Esophagus muscularis mucosa (tissue), 4 donors: ENCODE results near the gene POLR2H. TPM values are rescaled to one million over a fixed set of nuclear protein-coding genes. Genes with fewer than 3 reads are reported as not detected.

Experiments used
- DNase-seq: peaks from one replicate; pipeline ENCODE4 v3.0.0-alpha.2; 2017; ENCODE audit errors: extremely low spot score
- H3K27ac ChIP-seq, 4 donors: fragments of 200-600 bp; sonication (generic); replicated peaks in 1 of 4; 1 replicate in 3 of 4; 2 replicates in 1 of 4; pipeline ENCODE4 v1.5.1; 2016 to 2019; ENCODE audit warnings: mild to moderate bottlenecking in 1 of 4
- H3K27me3 ChIP-seq, 4 donors: fragments of 200-600 bp; sonication (generic); one replicate each; pipeline versions ENCODE4 v1.5.1 to v1.6.0; 2016 to 2019
- H3K36me3 ChIP-seq, 4 donors: fragments of 200-600 bp; sonication (generic); one replicate each; pipeline ENCODE4 v1.5.1; 2016 to 2019
- H3K4me1 ChIP-seq, 4 donors: fragments of 200-600 bp; sonication (generic); one replicate each; pipeline ENCODE4 v1.5.1; 2016 to 2019
- H3K4me3 ChIP-seq, 4 donors: fragments of 200-600 bp; sonication (generic); 1 replicate in 2 of 4; 2 replicates in 2 of 4; pipeline ENCODE4 v1.5.1; 2016 to 2019; ENCODE audit warnings: mild to moderate bottlenecking in 4 of 4, moderate library complexity in 1 of 4
- H3K9me3 ChIP-seq, 4 donors: fragments of 200-600 bp; sonication (generic); 1 replicate in 3 of 4; 2 replicates in 1 of 4; pipeline ENCODE4 v1.5.1; 2016 to 2019
- EP300 ChIP-seq: sonication (generic); formaldehyde crosslinking; IDR thresholded peaks from one replicate; pipeline ENCODE4 v1.6.1; 2017; ENCODE audit warnings: antibody characterized with exemption
- POLR2A ChIP-seq: fragments of 450-650 bp; IDR thresholded peaks from one replicate; pipeline ENCODE4 v1.6.1; 2017; ENCODE audit warnings: antibody characterized with exemption, moderate library complexity, mild to moderate bottlenecking, low read depth
- POLR2AphosphoS5 ChIP-seq, 2 donors: sonication (generic); formaldehyde crosslinking; IDR thresholded peaks; one replicate each; pipeline ENCODE4 v1.6.1; 2017; ENCODE audit warnings: antibody characterized with exemption in 2 of 2
- WGBS: methylation state at CpG from one replicate; pipeline ENCODE4 v1.1.5; 2018; 5-methylcytosine and 5-hydroxymethylcytosine counted together
- intact Hi-C: fragments of 100-400 bp; cut with DNase I; formaldehyde crosslinking; loops from one replicate; pipeline ENCODE4 v1.15.1; 2023
- total RNA-seq, 4 donors: library from RNA; depleted of rRNA; stranded (reverse); fragments of >200 nt; gene quantifications; one replicate each; pipeline versions ENCODE4 v1.1.0 to v1.2.1, GENCODE V29; 2016
- TF ChIP-seq, protein P1 (sequence below), 3 experiments: fragments of 200-600 bp in 2 of 3; fragments of 450-650 bp in 1 of 3; sonication (generic) in 2 of 3; IDR thresholded peaks; one replicate each; pipeline ENCODE4 v1.5.1; 2017 to 2019; ENCODE audit warnings: antibody characterized with exemption in 3 of 3, mild to moderate bottlenecking in 2 of 3, moderate library complexity in 1 of 3

POLR2H gene
- total RNA-seq, 4 donors from 2014 or later, result 36.0 to 52.1 (median 40.4) TPM

- WGBS, result 35% methylated on average over 4 of the region's 4 CpGs
- Histone ChIP-seq H3K27ac (peak overlapping the region; percentile 98 to 99 (median 99)), H3K36me3 (peaks cover 33 to 52% (median 50%) of the 10 kb centered on the region in 4 donors), H3K9me3 (no peaks in the 10 kb centered on the region), H3K27me3 (no peaks in the 10 kb centered on the region), H3K4me3 (peak overlapping the region; percentile 84 to 97 (median 90)), H3K4me1 (peaks cover 43 to 67% (median 58%) of the 10 kb centered on the region in 4 donors)
- intact Hi-C loops, result no loop called here
- DNase-seq, result no peak
- TF ChIP-seq EP300 (no peak), POLR2AphosphoS5 (IDR thresholded peaks at IDR 0.05) (no peak), POLR2A (no peak)
- TF ChIP-seq, protein P1, sequence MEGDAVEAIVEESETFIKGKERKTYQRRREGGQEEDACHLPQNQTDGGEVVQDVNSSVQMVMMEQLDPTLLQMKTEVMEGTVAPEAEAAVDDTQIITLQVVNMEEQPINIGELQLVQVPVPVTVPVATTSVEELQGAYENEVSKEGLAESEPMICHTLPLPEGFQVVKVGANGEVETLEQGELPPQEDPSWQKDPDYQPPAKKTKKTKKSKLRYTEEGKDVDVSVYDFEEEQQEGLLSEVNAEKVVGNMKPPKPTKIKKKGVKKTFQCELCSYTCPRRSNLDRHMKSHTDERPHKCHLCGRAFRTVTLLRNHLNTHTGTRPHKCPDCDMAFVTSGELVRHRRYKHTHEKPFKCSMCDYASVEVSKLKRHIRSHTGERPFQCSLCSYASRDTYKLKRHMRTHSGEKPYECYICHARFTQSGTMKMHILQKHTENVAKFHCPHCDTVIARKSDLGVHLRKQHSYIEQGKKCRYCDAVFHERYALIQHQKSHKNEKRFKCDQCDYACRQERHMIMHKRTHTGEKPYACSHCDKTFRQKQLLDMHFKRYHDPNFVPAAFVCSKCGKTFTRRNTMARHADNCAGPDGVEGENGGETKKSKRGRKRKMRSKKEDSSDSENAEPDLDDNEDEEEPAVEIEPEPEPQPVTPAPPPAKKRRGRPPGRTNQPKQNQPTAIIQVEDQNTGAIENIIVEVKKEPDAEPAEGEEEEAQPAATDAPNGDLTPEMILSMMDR (IDR thresholded peaks at IDR 0.05), result no peak
Measured at GRCh38 chr3:184335291-184335660, 26.2 kb upstream of the POLR2H start.

GRCh38 chr3:184335661-184336546, 25.6 kb upstream of the POLR2H start:
- Histone ChIP-seq H3K36me3 (peaks cover 30 to 49% (median 44%) of the 10 kb centered on the region in 4 donors), H3K9me3 (no peaks in the 10 kb centered on the region), H3K27me3 (no peaks in the 10 kb centered on the region), H3K4me3 (peak overlapping the region; percentile 84 to 97 (median 90)), H3K4me1 (peaks cover 43 to 69% (median 61%) of the 10 kb centered on the region in 4 donors), H3K27ac (peak overlapping the region; percentile 98 to 99 (median 99))
- intact Hi-C loops, result no loop called here
- DNase-seq, result peak; percentile 95
- peak; percentile 81 for TF ChIP-seq POLR2A
- no peak for TF ChIP-seq EP300
- peak; percentile 97 to 99 for TF ChIP-seq POLR2AphosphoS5 (IDR thresholded peaks at IDR 0.05)
- TF ChIP-seq, protein P1 (IDR thresholded peaks at IDR 0.05), result no peak
- 1% methylated on average over 12 of the region's 77 CpGs for WGBS

GRCh38 chr3:184336547-184337398, 24.7 kb upstream of the POLR2H start:
- H3K4me1 ChIP-seq, result peaks cover 42 to 70% (median 57%) of the 10 kb centered on the region in 4 donors
- intact Hi-C loops, result no loop called here
- no peak for DNase-seq

GRCh38 chr3:184337399-184337714, 24.2 kb upstream of the POLR2H start, which contains the start of gene FAM131A:
FAM131A (plus strand) TSS chr3:184337600; CDS start chr3:184337631, 31 bp downstream.
- Histone ChIP-seq H3K9me3 (no peaks in the 10 kb centered on the region), H3K4me3 (peak within 1 kb of the TSS; percentile 84 to 97 (median 90)), H3K27ac (peak within 1 kb of the TSS; percentile 98 to 99 (median 99)), H3K36me3 (peaks cover 26 to 49% (median 43%) of the 10 kb centered on the region in 4 donors), H3K4me1 (peaks cover 38 to 64% (median 53%) of the 10 kb centered on the region in 4 donors), H3K27me3 (no peaks in the 10 kb centered on the region)
- peak; percentile 94 for DNase-seq
- 19% methylated on average over 6 of the region's 6 CpGs for WGBS
- no peak for TF ChIP-seq EP300
- TF ChIP-seq POLR2A, result no peak
- TF ChIP-seq POLR2AphosphoS5 (IDR thresholded peaks at IDR 0.05), result peak; percentile 75 to 78
- TF ChIP-seq, protein P1 (IDR thresholded peaks at IDR 0.05), result peak in 1 of 3 experiments; percentile 7
- intact Hi-C loops, result no loop called here

More at GRCh38 chr3:184336547-184337398, 24.7 kb upstream of the POLR2H start:
- peak overlapping the region; percentile 98 to 99 (median 99) for H3K27ac ChIP-seq
- no peaks in the 10 kb centered on the region for H3K9me3 ChIP-seq
- WGBS, result 13% methylated on average over 11 of the region's 17 CpGs
- H3K27me3 ChIP-seq, result no peaks in the 10 kb centered on the region
- H3K4me3 ChIP-seq, result peak overlapping the region; percentile 84 to 97 (median 90)
- TF ChIP-seq POLR2AphosphoS5 (IDR thresholded peaks at IDR 0.05), result peak; percentile 73 to 82
- TF ChIP-seq, protein P1 (IDR thresholded peaks at IDR 0.05), result no peak
- peaks cover 25 to 49% (median 43%) of the 10 kb centered on the region in 4 donors for H3K36me3 ChIP-seq
